Measurements from ENCODE around the gene ZNF827. TPM values are rescaled to one million over a fixed set of nuclear protein-coding genes. Genes with fewer than 3 reads are reported as not detected.

The ZNF827 gene
- total and polyA plus RNA-seq, 7 donors = 1.8 to 37.7 (median 11.3) TPM

DNA sequence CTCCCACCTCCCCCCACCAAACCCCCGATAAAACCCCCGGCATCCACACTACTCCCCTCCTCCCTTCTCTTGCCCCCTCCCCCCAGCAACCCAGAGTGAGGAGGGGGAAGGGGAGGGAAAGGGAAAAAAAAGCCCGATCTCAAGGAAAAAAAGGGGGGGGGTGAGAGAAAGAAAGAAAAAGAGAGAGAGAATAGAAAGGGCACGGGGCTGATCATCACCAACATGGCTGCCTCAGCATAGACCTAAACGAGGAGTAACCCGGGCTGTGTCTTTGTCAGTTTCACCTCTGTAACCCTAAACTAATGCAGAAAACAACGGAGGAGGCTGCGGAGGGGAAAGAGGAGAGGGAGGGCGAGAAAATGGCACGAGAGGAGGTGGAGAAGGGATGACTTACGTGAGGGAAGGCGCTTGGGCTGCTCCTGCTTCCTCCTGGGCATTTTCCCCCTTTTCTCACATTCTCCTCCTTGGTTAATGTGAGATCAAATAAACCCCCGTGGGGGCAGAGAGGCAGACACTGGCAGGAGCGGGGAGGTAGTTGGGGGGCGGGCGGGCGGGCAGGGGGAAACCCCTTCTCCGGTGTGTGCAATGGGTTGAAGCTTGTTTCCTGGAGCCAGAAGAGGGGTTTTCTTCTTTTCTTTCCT, 532 bp downstream of the ZNF827 start:
- peaks cover 0 to 36% (median 15%) of the 10 kb centered on the region in 4 donors for H3K4me1 ChIP-seq
- H3K4me3 ChIP-seq = peak overlapping the region; percentile 80 to 91 (median 84)
- no peaks in the 10 kb centered on the region for H3K36me3 ChIP-seq
- TF ChIP-seq POLR2AphosphoS5 (IDR thresholded peaks at IDR 0.05) (peak in 1 of 4 donors; percentile 6), CTCF (IDR thresholded peaks at IDR 0.05) (no peak), EP300 (IDR thresholded peaks at IDR 0.05) (no peak)
- WGBS, 2 donors = 0 to 1% methylated on average over 18 of the region's 18 CpGs
- intact Hi-C loops (cut with DNase I) = loop anchor here (2.0 to 5.0 kb wide), 6 partner anchors 27 to 1744 kb away; partner anchors contain the start of genes LSM6, PRMT9 and SMAD1
- peak overlapping the region; percentile 92 to 98 (median 94) for H3K27ac ChIP-seq
- no peaks in the 10 kb centered on the region for H3K27me3 ChIP-seq
- no peak for DNase-seq
- H3K9me3 ChIP-seq = no peaks in the 10 kb centered on the region

GRCh38 chr4:145936997-145937901, 1.4 kb downstream of the ZNF827 start:
- 1% methylated on average over 95 of the region's 95 CpGs for WGBS, 2 donors
- intact Hi-C loops (cut with DNase I) = loop anchor here (2.0 to 5.0 kb wide), 6 partner anchors 26 to 1745 kb away; partner anchors contain the start of genes LSM6, PRMT9 and SMAD1
- no peaks in the 10 kb centered on the region for H3K9me3 ChIP-seq
- H3K27ac ChIP-seq = peak overlapping the region; percentile 92 to 98 (median 94)
- H3K4me3 ChIP-seq = peak overlapping the region; percentile 80 to 91 (median 84)
- H3K36me3 ChIP-seq = no peaks in the 10 kb centered on the region
- peaks cover 0 to 36% (median 15%) of the 10 kb centered on the region in 4 donors for H3K4me1 ChIP-seq
- TF ChIP-seq POLR2A (IDR thresholded peaks at IDR 0.05) = peak in 1 of 2 donors; percentile 25
- TF ChIP-seq EP300 (IDR thresholded peaks at IDR 0.05) = no peak
- no peak for TF ChIP-seq CTCF (IDR thresholded peaks at IDR 0.05)
- TF ChIP-seq POLR2AphosphoS5 (IDR thresholded peaks at IDR 0.05) = peak; percentile 4 to 63 (median 34)
- peak; percentile 85 for DNase-seq
- H3K27me3 ChIP-seq = no peaks in the 10 kb centered on the region

GRCh38 chr4:145936142-145936996, 2.3 kb downstream of the ZNF827 start:
- TF ChIP-seq POLR2A (IDR thresholded peaks at IDR 0.05) (no peak), POLR2AphosphoS5 (IDR thresholded peaks at IDR 0.05) (peak in 2 of 4 donors; percentile 51), CTCF (IDR thresholded peaks at IDR 0.05) (peak in 3 of 4 experiments; percentile 18 to 28 (median 25))
- DNase-seq = peak; percentile 85
- Histone ChIP-seq H3K27ac (peak overlapping the region; percentile 92 to 98 (median 94)), H3K4me3 (peak overlapping the region; percentile 80 to 91 (median 84)), H3K4me1 (peaks cover 0 to 36% (median 19%) of the 10 kb centered on the region in 4 donors), H3K9me3 (no peaks in the 10 kb centered on the region), H3K36me3 (no peaks in the 10 kb centered on the region), H3K27me3 (no peaks in the 10 kb centered on the region)
- WGBS, 2 donors = 0 to 1% methylated on average over 70 of the region's 70 CpGs
- intact Hi-C loops (cut with DNase I) = loop anchor here (2.0 to 5.0 kb wide), 6 partner anchors 26 to 1746 kb away; partner anchors contain the start of genes LSM6, PRMT9 and SMAD1
